ENCODE results near the gene ERH. TPM values are rescaled to one million over a fixed set of nuclear protein-coding genes. Genes with fewer than 3 reads are reported as not detected.

Gene ERH
- total RNA-seq, 1 donor from 2014 or later = 128 TPM

DNA sequence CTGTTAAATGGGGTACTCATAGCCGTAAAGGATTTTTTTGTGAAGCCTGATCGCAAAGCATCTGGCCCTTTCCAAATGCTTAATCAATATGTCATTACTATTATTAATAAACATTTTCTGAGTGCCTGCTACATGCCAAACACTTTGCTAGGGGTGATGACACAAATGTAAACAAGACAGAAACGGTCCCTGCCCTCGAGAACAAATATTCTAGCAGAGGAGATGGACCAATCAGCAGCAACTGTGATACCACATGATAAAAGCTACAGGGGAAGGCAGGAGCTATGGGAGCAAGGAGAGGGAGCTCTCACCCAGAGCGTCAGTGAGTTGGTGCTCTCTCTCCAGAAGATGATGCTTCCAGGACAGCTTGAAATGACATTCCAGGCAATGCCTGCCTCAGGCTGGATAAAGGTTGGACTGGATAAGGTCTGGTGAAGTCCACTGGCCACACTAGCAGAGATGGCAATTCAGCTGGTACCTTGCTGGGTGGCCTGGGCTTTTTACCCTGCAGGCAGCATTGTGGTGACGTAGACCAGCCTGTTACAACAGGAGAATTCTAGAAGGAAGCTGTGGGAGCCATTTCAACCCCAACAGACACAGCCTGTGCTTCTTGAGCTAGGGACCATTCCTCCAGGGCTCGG, 41.1 kb downstream of the ERH start:
- no peaks in the 10 kb centered on the region for H3K27me3 ChIP-seq (ENCODE audit: low read depth)
- no peak overlapping the region for H3K4me3 ChIP-seq
- no peak for TF ChIP-seq CTCF (IDR thresholded peaks at IDR 0.05)
- H3K4me1 ChIP-seq = no peaks in the 10 kb centered on the region
- no peak overlapping the region for H3K27ac ChIP-seq
- no peaks in the 10 kb centered on the region for H3K36me3 ChIP-seq
- no peak for DNase-seq
- no peak for ATAC-seq
- intact Hi-C loops (cut with DNase I) = no loop called here
- no peaks in the 10 kb centered on the region for H3K9me3 ChIP-seq

DNA sequence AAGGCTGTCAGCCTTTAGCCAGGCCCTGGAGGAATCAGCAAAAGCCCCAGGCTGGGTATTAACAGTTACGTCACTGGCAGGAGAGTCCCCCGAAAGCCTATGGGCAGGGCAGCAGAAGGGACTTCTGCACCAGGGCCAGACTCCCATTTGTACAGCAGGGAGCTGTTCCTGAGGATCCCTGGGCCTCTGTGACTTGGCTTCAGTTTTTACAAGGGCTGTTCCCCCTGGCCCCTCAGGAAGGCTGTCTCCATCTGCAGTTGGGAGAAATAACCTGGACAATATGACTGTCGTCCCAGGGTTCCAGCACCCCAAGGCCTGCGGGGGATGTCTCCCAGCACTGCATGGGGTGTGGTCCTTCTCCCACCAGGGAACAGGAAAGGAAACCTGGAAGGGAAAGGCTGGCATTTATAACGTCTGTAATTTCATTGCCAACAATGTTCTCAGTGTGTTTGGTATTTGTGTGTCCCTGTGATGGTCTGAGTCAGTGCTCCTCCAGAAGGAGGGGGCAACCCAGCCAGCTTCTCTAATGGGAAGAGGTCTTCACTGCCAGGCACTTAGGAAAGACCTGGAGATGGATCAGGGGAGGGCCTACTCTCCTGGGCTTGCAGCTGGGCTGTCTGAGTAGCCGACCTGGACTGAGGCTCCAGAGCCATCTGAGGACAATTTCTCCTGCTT, 42.4 kb downstream of the ERH start:
- H3K27ac ChIP-seq = no peak overlapping the region
- H3K27me3 ChIP-seq (ENCODE audit: low read depth) = no peaks in the 10 kb centered on the region
- no peak overlapping the region for H3K4me3 ChIP-seq
- no peaks in the 10 kb centered on the region for H3K36me3 ChIP-seq
- no peak for DNase-seq
- TF ChIP-seq CTCF (IDR thresholded peaks at IDR 0.05) = no peak
- no peak for ATAC-seq
- no peaks in the 10 kb centered on the region for H3K4me1 ChIP-seq
- no peaks in the 10 kb centered on the region for H3K9me3 ChIP-seq
- intact Hi-C loops (cut with DNase I) = no loop called here

DNA sequence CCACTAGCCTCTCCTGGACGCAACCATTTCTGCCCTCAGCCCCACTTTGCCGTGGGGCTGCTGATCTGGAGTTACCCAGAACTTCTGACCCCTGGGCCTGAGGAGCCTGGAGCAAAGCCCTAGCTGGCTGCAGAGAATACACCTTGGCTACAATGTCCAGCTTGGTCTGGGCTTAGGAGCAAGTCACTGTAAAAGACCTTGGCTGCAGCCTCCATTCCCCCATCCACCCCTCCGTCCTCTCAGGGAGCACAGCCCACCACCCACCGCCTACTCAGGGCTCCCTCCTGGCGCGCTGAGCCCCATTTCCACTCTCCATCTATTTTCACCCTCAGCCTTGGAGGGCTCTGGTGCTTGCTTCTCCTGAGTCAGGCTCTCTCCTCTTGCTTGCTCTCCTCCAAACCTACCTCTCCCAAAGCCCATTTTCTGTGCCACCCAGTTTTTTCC, 42.9 kb downstream of the ERH start:
- intact Hi-C loops (cut with DNase I) = no loop called here
- no peaks in the 10 kb centered on the region for H3K9me3 ChIP-seq
- H3K36me3 ChIP-seq = no peaks in the 10 kb centered on the region
- TF ChIP-seq CTCF (IDR thresholded peaks at IDR 0.05) = no peak
- DNase-seq (no peak), ATAC-seq (no peak)
- no peaks in the 10 kb centered on the region for H3K4me1 ChIP-seq
- no peak overlapping the region for H3K4me3 ChIP-seq
- H3K27me3 ChIP-seq (ENCODE audit: low read depth) = no peaks in the 10 kb centered on the region
- H3K27ac ChIP-seq = no peak overlapping the region

- Histone ChIP-seq H3K27ac (no peak overlapping the region), H3K4me3 (no peak overlapping the region), H3K27me3 (ENCODE audit: low read depth) (no peaks in the 10 kb centered on the region), H3K9me3 (no peaks in the 10 kb centered on the region), H3K4me1 (no peaks in the 10 kb centered on the region), H3K36me3 (no peaks in the 10 kb centered on the region)
- DNase-seq = no peak
- peak; percentile 54 to 62 for ATAC-seq
- TF ChIP-seq CTCF (IDR thresholded peaks at IDR 0.05) = no peak
- intact Hi-C loops (cut with DNase I) = no loop called here
Measured at GRCh38 chr14:69354383-69355153, 43.5 kb downstream of the ERH start.

DNA sequence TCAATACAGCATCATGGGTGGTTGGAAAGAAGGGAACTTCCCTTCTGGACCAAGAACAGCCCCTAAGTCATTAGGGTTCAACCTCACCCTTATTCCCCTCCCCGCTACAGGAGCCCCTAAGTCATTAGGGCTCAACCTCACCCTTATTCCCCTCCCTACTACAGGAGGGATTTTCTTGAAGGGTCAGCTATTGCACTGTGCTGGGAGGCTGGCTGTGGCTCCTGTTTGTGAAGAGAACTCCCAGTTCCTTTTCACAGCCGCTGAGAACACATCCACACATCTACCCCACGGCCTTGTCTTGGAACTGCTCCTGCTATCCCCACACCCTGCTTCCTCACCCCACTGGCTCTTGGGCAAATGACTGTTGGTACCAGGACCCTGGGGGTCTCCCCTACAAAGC, 44.9 kb downstream of the ERH start:
- Histone ChIP-seq H3K4me3 (no peak overlapping the region), H3K9me3 (no peaks in the 10 kb centered on the region), H3K36me3 (no peaks in the 10 kb centered on the region), H3K27me3 (ENCODE audit: low read depth) (no peaks in the 10 kb centered on the region), H3K27ac (no peak overlapping the region), H3K4me1 (no peaks in the 10 kb centered on the region)
- intact Hi-C loops (cut with DNase I) = no loop called here
- DNase-seq = no peak
- ATAC-seq = no peak
- TF ChIP-seq CTCF (IDR thresholded peaks at IDR 0.05) = no peak

All from lower lobe of right lung (tissue), 2 donors.